ENCODE measurements around the gene RNU1-1. TPM values are rescaled to one million over a fixed set of nuclear protein-coding genes. Genes with fewer than 3 reads are reported as not detected.
"Not testable (repeated sequence)": the region's sequence is repeated elsewhere in the genome, so short reads cannot be mapped to it uniquely, and the experiment has no call there.

The RNU1-1 gene
- total and polyA plus RNA-seq, 2 of the 8 experiments (the other 6 are each of a cell fraction or from before 2014, with no cell fraction given), result 145 to 1,303 TPM

GRCh38 chr1:16511926-16512325 is 2.2 kb downstream of the RNU1-1 start:
- H2BK12ac ChIP-seq (ENCODE audit: low read depth, low read length); FAIRE-seq; H3K79me1 ChIP-seq (ENCODE audit: low read depth, low read length); H3K4me3 ChIP-seq (ENCODE audit: extremely low read depth in 1 of 4, insufficient read depth in 2 of 4, low read depth in 3 of 4, low read length in 4 of 4); H3K23me2 ChIP-seq (ENCODE audit: low read depth, low read length); H3K4ac ChIP-seq (replicated peaks; ENCODE audit: insufficient read length, low read depth, low read length); H3K79me2 ChIP-seq (ENCODE audit: control insufficient read depth in 1 of 2, insufficient read depth in 2 of 2, low read length in 2 of 2); H2BK15ac ChIP-seq (ENCODE audit: low read length); H2AFZ ChIP-seq (ENCODE audit: low read length); H3K23ac ChIP-seq (ENCODE audit: insufficient read length); H4K5ac ChIP-seq (ENCODE audit: insufficient read length, low read depth, low read length); H3K9ac ChIP-seq (replicated peaks in 1 of 4; ENCODE audit: extremely low read depth in 1 of 4, low read depth in 3 of 4, low read length in 3 of 4); H4K20me1 ChIP-seq (replicated peaks in 1 of 2; ENCODE audit: control insufficient read depth in 1 of 2, insufficient read depth in 2 of 2, low read length in 2 of 2); H3K14ac ChIP-seq (ENCODE audit: insufficient read length); H3K18ac ChIP-seq (ENCODE audit: extremely low read depth, low read length); H3K4me1 ChIP-seq (replicated peaks in 1 of 4; ENCODE audit: control insufficient read depth in 3 of 4, insufficient read depth in 4 of 4, low read length in 3 of 4); H4K8ac ChIP-seq (ENCODE audit: extremely low read depth, insufficient read depth, low read length); H3K56ac ChIP-seq (replicated peaks; ENCODE audit: insufficient read length, low read depth, low read length); H4K91ac ChIP-seq (replicated peaks; ENCODE audit: insufficient read length, low read length); H2AK5ac ChIP-seq (ENCODE audit: low read depth, low read length); H3K27me3 ChIP-seq (replicated peaks in 1 of 4; ENCODE audit: control insufficient read depth in 3 of 4, extremely low read depth in 1 of 4, insufficient read depth in 3 of 4, low read length in 3 of 4); H3K27ac ChIP-seq (ENCODE audit: low read depth, low read length); H2BK120ac ChIP-seq (replicated peaks; ENCODE audit: low read depth, low read length); DNase-seq (ENCODE audit: low read depth in 1 of 2, low spot score in 2 of 2); H3K36me3 ChIP-seq (ENCODE audit: control insufficient read depth in 2 of 4, insufficient read depth in 4 of 4, low read length in 3 of 4); POLR2A ChIA-PET (ENCODE audit: partially characterized antibody); H3K9me3 ChIP-seq (ENCODE audit: insufficient read depth in 2 of 2, low read depth in 1 of 2, low read length in 1 of 2); CTCF ChIA-PET (ENCODE audit: partially characterized antibody); H2BK20ac ChIP-seq (ENCODE audit: low read length); H2BK5ac ChIP-seq (ENCODE audit: low read depth, low read length); H3K4me2 ChIP-seq (ENCODE audit: insufficient read depth in 1 of 2, low read depth in 2 of 2, low read length in 2 of 2): not testable (repeated sequence)
- WGBS, 2 experiments (ENCODE audit: extremely low coverage in 1 of 2, insufficient coverage in 1 of 2, insufficient read length in 1 of 2, insufficient replicate concordance in 2 of 2, low coverage in 1 of 2, low lambda C conversion rate in 2 of 2, missing lambda C conversion rate in 1 of 2), result 84% methylated on average over 1 of the region's 1 CpG; no CpG with 5 or more reads in 1 of the 2 experiments

- not testable (repeated sequence) for H3K4me3 ChIP-seq (ENCODE audit: extremely low read depth in 1 of 4, insufficient read depth in 2 of 4, low read depth in 3 of 4, low read length in 4 of 4); H4K20me1 ChIP-seq (replicated peaks in 1 of 2; ENCODE audit: control insufficient read depth in 1 of 2, insufficient read depth in 2 of 2, low read length in 2 of 2); DNase-seq (ENCODE audit: low read depth in 1 of 2, low spot score in 2 of 2); FAIRE-seq; H3K4me1 ChIP-seq (replicated peaks in 1 of 4; ENCODE audit: control insufficient read depth in 3 of 4, insufficient read depth in 4 of 4, low read length in 3 of 4); H3K27ac ChIP-seq (ENCODE audit: low read depth, low read length); H2BK5ac ChIP-seq (ENCODE audit: low read depth, low read length); H3K36me3 ChIP-seq (ENCODE audit: control insufficient read depth in 2 of 4, insufficient read depth in 4 of 4, low read length in 3 of 4); H3K9ac ChIP-seq (replicated peaks in 1 of 4; ENCODE audit: extremely low read depth in 1 of 4, low read depth in 3 of 4, low read length in 3 of 4); H3K4ac ChIP-seq (replicated peaks; ENCODE audit: insufficient read length, low read depth, low read length); H3K56ac ChIP-seq (replicated peaks; ENCODE audit: insufficient read length, low read depth, low read length); H4K91ac ChIP-seq (replicated peaks; ENCODE audit: insufficient read length, low read length); H4K8ac ChIP-seq (ENCODE audit: extremely low read depth, insufficient read depth, low read length); H2BK120ac ChIP-seq (replicated peaks; ENCODE audit: low read depth, low read length); H3K4me2 ChIP-seq (ENCODE audit: insufficient read depth in 1 of 2, low read depth in 2 of 2, low read length in 2 of 2); H2BK15ac ChIP-seq (ENCODE audit: low read length); H2AK5ac ChIP-seq (ENCODE audit: low read depth, low read length); H3K18ac ChIP-seq (ENCODE audit: extremely low read depth, low read length); H3K79me2 ChIP-seq (ENCODE audit: control insufficient read depth in 1 of 2, insufficient read depth in 2 of 2, low read length in 2 of 2); H3K14ac ChIP-seq (ENCODE audit: insufficient read length); H3K9me3 ChIP-seq (ENCODE audit: insufficient read depth in 2 of 2, low read depth in 1 of 2, low read length in 1 of 2); H3K79me1 ChIP-seq (ENCODE audit: low read depth, low read length); H2BK20ac ChIP-seq (ENCODE audit: low read length); H3K23me2 ChIP-seq (ENCODE audit: low read depth, low read length); H3K27me3 ChIP-seq (replicated peaks in 1 of 4; ENCODE audit: control insufficient read depth in 3 of 4, extremely low read depth in 1 of 4, insufficient read depth in 3 of 4, low read length in 3 of 4); H2AFZ ChIP-seq (ENCODE audit: low read length); H3K23ac ChIP-seq (ENCODE audit: insufficient read length); H4K5ac ChIP-seq (ENCODE audit: insufficient read length, low read depth, low read length)
- 0 out of 2 replicates have a peak overlapping the region, but pooled peaks have one; percentile 77 for H2BK12ac ChIP-seq (ENCODE audit: low read depth, low read length)
- 85% methylated on average over 8 of the region's 8 CpGs; no CpG with 5 or more reads in 1 of the 2 experiments for WGBS, 2 experiments (ENCODE audit: extremely low coverage in 1 of 2, insufficient coverage in 1 of 2, insufficient read length in 1 of 2, insufficient replicate concordance in 2 of 2, low coverage in 1 of 2, low lambda C conversion rate in 2 of 2, missing lambda C conversion rate in 1 of 2)
- ChIA-PET CTCF (ENCODE audit: partially characterized antibody) (interaction anchor here (0.6 kb wide), 1 partner anchor 17 kb away, joined by 4 read pairs; no protein-coding TSS in a partner anchor), POLR2A (ENCODE audit: partially characterized antibody) (interaction anchor here (0.6 kb wide), 1 partner anchor 28 kb away, joined by 3 read pairs; no protein-coding TSS in a partner anchor)
These were observed 5.1 kb downstream of the RNU1-1 start for GRCh38 chr1:16508861-16509445.

Measured in H1 (cell line).